ENCODE results near the gene CCDC148. TPM values are rescaled to one million over a fixed set of nuclear protein-coding genes. Genes with fewer than 3 reads are reported as not detected.

The CCDC148 gene
- total RNA-seq, 1 experiment from 2014 or later, result 3.2 TPM

DNA sequence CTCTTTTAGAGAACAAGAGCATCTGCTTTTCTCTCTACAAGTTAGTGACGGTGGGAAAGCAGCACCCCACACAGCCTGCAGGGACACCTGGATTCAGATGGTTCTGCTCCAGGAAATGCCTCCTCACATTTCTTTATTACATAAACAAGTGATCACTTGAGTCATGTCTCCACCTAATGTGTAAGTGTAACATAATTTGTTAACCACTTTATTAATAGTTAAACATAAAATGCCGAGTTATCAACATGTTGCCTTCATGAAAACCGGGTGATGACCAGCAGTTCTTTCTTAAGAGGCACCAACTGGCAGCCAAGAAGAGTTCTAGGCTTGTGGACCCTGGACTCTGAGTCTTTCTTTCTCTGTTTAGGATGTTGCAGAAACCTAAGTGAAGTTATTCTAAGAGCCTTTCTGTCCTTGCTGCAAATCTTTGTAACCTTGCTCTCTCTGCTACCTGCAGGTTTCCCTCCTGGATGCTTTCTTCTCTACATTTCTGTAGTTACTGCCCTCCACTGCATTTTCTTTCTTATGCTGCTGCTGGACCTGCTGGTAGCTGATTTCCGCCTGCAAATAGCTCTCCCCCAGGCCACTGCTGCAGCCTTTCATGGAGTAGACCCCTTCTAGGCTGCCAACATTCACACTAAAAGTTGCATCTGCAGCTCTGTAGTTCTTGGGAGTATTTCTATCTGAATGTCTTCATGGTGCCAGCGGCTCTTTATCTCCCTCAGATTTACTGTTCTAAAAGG, 330.6 kb downstream of the CCDC148 start:
- no peaks in the 10 kb centered on the region for H3K36me3 ChIP-seq
- no peaks in the 10 kb centered on the region for H3K27me3 ChIP-seq (replicated peaks)
- H3K4me3 ChIP-seq, result no peak overlapping the region
- H3K4me1 ChIP-seq (replicated peaks), result peaks cover 13% of the 10 kb centered on the region
- DNase-seq (ENCODE audit: low read depth in 1 of 2, low spot score in 2 of 2), result no peak
- H3K27ac ChIP-seq, result no peak overlapping the region
- no peaks in the 10 kb centered on the region for H3K9me3 ChIP-seq (replicated peaks)

DNA sequence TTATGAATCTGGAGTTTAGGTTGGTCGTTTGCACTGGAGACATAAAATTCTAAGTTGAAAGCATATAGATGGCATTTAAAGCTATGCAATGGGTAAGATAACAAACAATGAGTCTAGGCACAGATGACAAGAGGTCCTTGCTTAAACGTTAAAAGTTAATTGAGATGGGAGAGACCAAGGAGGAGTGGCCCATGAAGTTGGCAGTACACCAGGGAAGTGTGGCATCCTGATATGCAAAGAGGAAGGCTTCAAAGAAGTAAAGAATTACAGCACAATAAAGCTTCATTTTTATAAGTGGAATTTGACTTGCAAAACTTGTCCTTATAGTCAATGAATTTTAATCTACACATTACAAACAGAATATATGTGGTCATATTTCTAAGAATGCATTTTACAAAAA, 331.7 kb downstream of the CCDC148 start:
- Histone ChIP-seq H3K4me3 (no peak overlapping the region), H3K36me3 (no peaks in the 10 kb centered on the region), H3K27ac (no peak overlapping the region), H3K27me3 (replicated peaks) (no peaks in the 10 kb centered on the region), H3K9me3 (replicated peaks) (no peaks in the 10 kb centered on the region), H3K4me1 (replicated peaks) (peaks cover 10% of the 10 kb centered on the region)
- no peak for DNase-seq (ENCODE audit: low read depth in 1 of 2, low spot score in 2 of 2)

Other genes with a start within 250 kb of the CCDC148 start
- gene PKP4, start 199 bp upstream of the CCDC148 start, total RNA-seq (2014; rRNA removed; shearing (Covaris generic)), result 56.1 and 61.0 TPM in 2 replicates

Measured in SJSA1 (cell line).